Prostate gland (tissue), 2 donors: ENCODE results near the gene FKBP15. TPM values are rescaled to one million over a fixed set of nuclear protein-coding genes. Genes with fewer than 3 reads are reported as not detected.

ENCODE experiments used
- DNase-seq: peaks from one replicate; pipeline ENCODE4 v3.0.0-alpha.2; 2019; ENCODE audit warnings: low spot score
- H3K27ac ChIP-seq, 2 donors: fragments of 200-600 bp; sonication (generic); 2 replicates each; pipeline ENCODE4 v1.5.1; 2017 to 2019
- H3K27me3 ChIP-seq: fragments of 200-600 bp; sonication (generic); replicated peaks from 2 replicates; pipeline ENCODE4 v1.5.1; 2019; ENCODE audit not compliant: insufficient read depth
- H3K36me3 ChIP-seq, 2 donors: fragments of 200-600 bp; sonication (generic); 1 replicate in 1 of 2; 2 replicates in 1 of 2; pipeline versions ENCODE4 v1.5.1 to v1.8.1; 2017 to 2019
- H3K4me1 ChIP-seq: fragments of 200-600 bp; sonication (generic); replicated peaks from 2 replicates; pipeline ENCODE4 v1.5.1; 2019
- H3K4me3 ChIP-seq, 2 donors: fragments of 200-600 bp; sonication (generic); 2 replicates each; pipeline ENCODE4 v1.5.1; 2017 to 2019
- H3K9me3 ChIP-seq: fragments of 200-600 bp; sonication (generic); 2 replicates; pipeline ENCODE4 v1.5.1; 2017
- POLR2A ChIP-seq: fragments of 450-650 bp; IDR thresholded peaks from one replicate; pipeline ENCODE4 v1.6.1; 2016; ENCODE audit warnings: antibody characterized with exemption, mild to moderate bottlenecking
- POLR2AphosphoS5 ChIP-seq: sonication (generic); formaldehyde crosslinking; IDR thresholded peaks from one replicate; pipeline ENCODE4 v1.6.1; 2017; ENCODE audit warnings: antibody characterized with exemption
- WGBS: methylation state at CpG from one replicate; pipeline ENCODE4 v1.1.5; 2018; 5-methylcytosine and 5-hydroxymethylcytosine counted together
- intact Hi-C: fragments of 100-400 bp; cut with DNase I; formaldehyde crosslinking; loops from one replicate; pipeline ENCODE4 v1.14.2; 2022
- total RNA-seq, 2 donors: library from RNA; depleted of rRNA; stranded (reverse); fragments of >200 nt; gene quantifications; one replicate each; pipeline ENCODE4 v1.1.0, GENCODE V29; 2016
- TF ChIP-seq, protein P1 (sequence below), 4 experiments: fragments of 200-600 bp in 2 of 4; fragments of 450-650 bp in 2 of 4; sonication (generic) in 2 of 4; IDR thresholded peaks; 1 replicate in 3 of 4; 2 replicates in 1 of 4; pipeline ENCODE4 v1.5.1; 2016 to 2019; ENCODE audit warnings: antibody characterized with exemption in 4 of 4, mild to moderate bottlenecking in 2 of 4, moderate library complexity in 2 of 4

FKBP15 gene
- total RNA-seq, 2 donors from 2014 or later, result 22.5 to 25.7 TPM

GRCh38 chr9:113173341-113173740, 47.7 kb downstream of the FKBP15 start:
- Histone ChIP-seq H3K27ac (no peak overlapping the region), H3K27me3 (no peaks in the 10 kb centered on the region), H3K4me1 (no peaks in the 10 kb centered on the region), H3K36me3 (peaks cover 27 to 28% of the 10 kb centered on the region in 2 donors), H3K9me3 (no peaks in the 10 kb centered on the region), H3K4me3 (no peak overlapping the region)
- TF ChIP-seq, protein P1, sequence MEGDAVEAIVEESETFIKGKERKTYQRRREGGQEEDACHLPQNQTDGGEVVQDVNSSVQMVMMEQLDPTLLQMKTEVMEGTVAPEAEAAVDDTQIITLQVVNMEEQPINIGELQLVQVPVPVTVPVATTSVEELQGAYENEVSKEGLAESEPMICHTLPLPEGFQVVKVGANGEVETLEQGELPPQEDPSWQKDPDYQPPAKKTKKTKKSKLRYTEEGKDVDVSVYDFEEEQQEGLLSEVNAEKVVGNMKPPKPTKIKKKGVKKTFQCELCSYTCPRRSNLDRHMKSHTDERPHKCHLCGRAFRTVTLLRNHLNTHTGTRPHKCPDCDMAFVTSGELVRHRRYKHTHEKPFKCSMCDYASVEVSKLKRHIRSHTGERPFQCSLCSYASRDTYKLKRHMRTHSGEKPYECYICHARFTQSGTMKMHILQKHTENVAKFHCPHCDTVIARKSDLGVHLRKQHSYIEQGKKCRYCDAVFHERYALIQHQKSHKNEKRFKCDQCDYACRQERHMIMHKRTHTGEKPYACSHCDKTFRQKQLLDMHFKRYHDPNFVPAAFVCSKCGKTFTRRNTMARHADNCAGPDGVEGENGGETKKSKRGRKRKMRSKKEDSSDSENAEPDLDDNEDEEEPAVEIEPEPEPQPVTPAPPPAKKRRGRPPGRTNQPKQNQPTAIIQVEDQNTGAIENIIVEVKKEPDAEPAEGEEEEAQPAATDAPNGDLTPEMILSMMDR (IDR thresholded peaks at IDR 0.05), result no peak
- TF ChIP-seq POLR2A, result no peak
- no peak for TF ChIP-seq POLR2AphosphoS5
- DNase-seq, result no peak
- 96% methylated on average over 3 of the region's 3 CpGs for WGBS
- intact Hi-C loops, result no loop called here

DNA sequence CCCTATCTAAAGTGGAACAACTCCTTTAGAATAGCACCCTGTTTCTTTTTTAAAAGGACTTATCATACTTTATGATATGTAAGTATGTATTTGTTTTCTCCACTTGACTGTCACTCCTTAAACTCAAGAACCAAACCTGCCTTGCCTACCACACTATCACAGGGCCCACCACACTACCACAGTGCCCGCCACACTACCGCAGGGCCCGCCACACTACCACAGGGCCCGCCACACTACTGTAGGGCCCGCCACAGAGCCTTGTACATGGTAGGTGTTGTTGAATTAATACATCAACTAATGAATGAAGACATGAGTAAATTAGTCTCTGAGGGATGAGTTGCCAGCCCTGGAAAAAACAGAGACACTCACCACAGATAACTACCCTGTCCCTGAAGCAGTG, 52.3 kb downstream of the FKBP15 start:
- Histone ChIP-seq H3K9me3 (no peaks in the 10 kb centered on the region), H3K27me3 (no peaks in the 10 kb centered on the region), H3K27ac (no peak overlapping the region), H3K4me1 (no peaks in the 10 kb centered on the region), H3K4me3 (no peak overlapping the region), H3K36me3 (peaks cover 29 to 30% of the 10 kb centered on the region in 2 donors)
- TF ChIP-seq POLR2A (no peak), POLR2AphosphoS5 (no peak)
- TF ChIP-seq, protein P1 (IDR thresholded peaks at IDR 0.05), result no peak
- intact Hi-C loops, result no loop called here
- 98% methylated on average over 5 of the region's 5 CpGs for WGBS
- DNase-seq, result no peak

DNA sequence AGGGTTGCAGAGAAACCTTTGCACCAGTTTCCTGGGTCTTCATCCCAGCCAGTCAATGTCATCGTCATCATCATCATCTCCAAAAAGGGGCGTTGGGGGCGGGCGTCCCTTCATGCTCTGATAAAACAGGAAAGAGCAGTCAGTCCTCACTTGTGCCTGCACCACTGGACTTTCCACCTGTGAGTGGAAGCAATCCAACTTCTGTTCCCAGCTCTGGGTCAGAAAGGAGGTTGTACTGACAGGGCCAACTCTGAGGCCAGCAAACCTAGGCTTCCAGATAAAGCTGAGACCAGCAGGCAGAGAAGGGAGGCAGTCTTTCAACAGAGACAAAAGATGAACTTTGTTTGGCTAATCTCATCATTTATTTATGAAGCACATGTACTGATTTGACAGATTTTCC, 55.0 kb downstream of the FKBP15 start:
- 91% methylated on average over 4 of the region's 4 CpGs for WGBS
- no peak for TF ChIP-seq POLR2AphosphoS5
- TF ChIP-seq POLR2A, result no peak
- TF ChIP-seq, protein P1 (IDR thresholded peaks at IDR 0.05), result no peak
- H3K36me3 ChIP-seq, result peaks cover 26 to 30% of the 10 kb centered on the region in 2 donors
- no peaks in the 10 kb centered on the region for H3K4me1 ChIP-seq
- no peaks in the 10 kb centered on the region for H3K27me3 ChIP-seq
- no peaks in the 10 kb centered on the region for H3K9me3 ChIP-seq
- H3K4me3 ChIP-seq, result no peak overlapping the region
- no peak overlapping the region for H3K27ac ChIP-seq
- no peak for DNase-seq
- intact Hi-C loops, result no loop called here

- WGBS, result 54% methylated on average over 4 of the region's 4 CpGs
- H3K36me3 ChIP-seq, result peaks cover 15 to 20% of the 10 kb centered on the region in 2 donors
- H3K27ac ChIP-seq, result no peak overlapping the region
- H3K4me1 ChIP-seq, result no peaks in the 10 kb centered on the region
- H3K27me3 ChIP-seq, result no peaks in the 10 kb centered on the region
- H3K9me3 ChIP-seq, result no peaks in the 10 kb centered on the region
- H3K4me3 ChIP-seq, result no peak overlapping the region
- intact Hi-C loops, result no loop called here
- DNase-seq, result no peak
- TF ChIP-seq, protein P1 (IDR thresholded peaks at IDR 0.05), result no peak
- TF ChIP-seq POLR2A (no peak), POLR2AphosphoS5 (peak; percentile 12)
Measured at GRCh38 chr9:113164536-113165300, 56.4 kb downstream of the FKBP15 start.

DNA sequence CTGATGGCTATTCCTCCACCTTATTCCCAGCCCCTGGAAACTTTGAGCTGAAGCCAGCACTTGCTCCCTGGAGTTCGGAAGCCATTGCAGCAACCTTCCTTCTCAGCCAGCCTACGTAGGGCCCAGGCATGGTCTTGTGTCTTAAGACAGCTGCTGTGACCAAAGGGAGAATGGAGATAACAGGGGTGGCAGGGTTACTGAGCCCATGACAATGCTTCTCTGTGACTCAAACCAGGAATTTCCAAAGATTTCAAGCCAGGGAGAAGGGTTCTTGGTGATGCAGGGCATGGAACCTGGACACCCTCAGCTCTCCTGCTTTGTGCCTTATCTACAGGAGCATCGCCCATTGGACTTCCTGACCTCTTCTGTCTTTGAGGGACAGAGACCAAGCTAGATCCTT, 58.1 kb downstream of the FKBP15 start:
- Histone ChIP-seq H3K27ac (no peak overlapping the region), H3K36me3 (peaks cover 0 to 6% of the 10 kb centered on the region in 2 donors), H3K9me3 (no peaks in the 10 kb centered on the region), H3K4me1 (no peaks in the 10 kb centered on the region), H3K4me3 (no peak overlapping the region), H3K27me3 (no peaks in the 10 kb centered on the region)
- 67% methylated on average over 3 of the region's 3 CpGs for WGBS
- intact Hi-C loops, result no loop called here
- DNase-seq, result no peak
- TF ChIP-seq POLR2AphosphoS5 (no peak), POLR2A (no peak)
- TF ChIP-seq, protein P1 (IDR thresholded peaks at IDR 0.05), result no peak
